GM21619 (cell line): ENCODE measurements around the gene C5AR1.
"Not testable (repeated sequence)": the region's sequence is repeated elsewhere in the genome, so short reads cannot be mapped to it uniquely, and the experiment has no call there.

Experiments used
- ATAC-seq: cut with Tn5 transposase; IDR thresholded peaks from one replicate; pipeline ENCODE4 v1.9.1; 2021; ENCODE audit not compliant: unreplicated experiment

Gene C5AR1

DNA sequence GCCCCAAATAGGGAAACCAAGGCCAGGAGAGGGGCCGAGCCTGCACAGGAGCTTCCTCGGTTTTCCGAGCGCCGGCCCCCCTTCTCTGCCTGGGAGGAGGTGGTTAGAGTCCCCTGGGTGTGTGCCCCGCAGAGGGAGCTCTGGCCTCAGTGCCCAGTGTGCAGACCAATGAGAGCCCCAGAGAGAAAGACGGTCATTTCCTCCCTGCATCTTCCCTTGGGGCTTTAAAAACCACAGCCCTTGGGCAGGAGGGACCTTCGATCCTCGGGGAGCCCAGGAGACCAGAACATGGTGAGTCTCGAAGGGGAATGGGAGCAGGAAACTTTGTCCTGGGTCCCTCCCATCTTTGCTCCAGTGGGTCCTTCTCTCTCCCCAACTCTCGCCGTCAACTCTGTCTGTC, at the start of gene C5AR1:
Gene C5AR1 (plus strand): TSS at position 254 of the 400 bp plus-strand sequence. CDS start 35 bp downstream, at position 289.
- no peak for ATAC-seq

- no peak for ATAC-seq
These were observed 49.2 kb upstream of the C5AR1 start for GRCh38 chr19:47260476-47260875.

DNA sequence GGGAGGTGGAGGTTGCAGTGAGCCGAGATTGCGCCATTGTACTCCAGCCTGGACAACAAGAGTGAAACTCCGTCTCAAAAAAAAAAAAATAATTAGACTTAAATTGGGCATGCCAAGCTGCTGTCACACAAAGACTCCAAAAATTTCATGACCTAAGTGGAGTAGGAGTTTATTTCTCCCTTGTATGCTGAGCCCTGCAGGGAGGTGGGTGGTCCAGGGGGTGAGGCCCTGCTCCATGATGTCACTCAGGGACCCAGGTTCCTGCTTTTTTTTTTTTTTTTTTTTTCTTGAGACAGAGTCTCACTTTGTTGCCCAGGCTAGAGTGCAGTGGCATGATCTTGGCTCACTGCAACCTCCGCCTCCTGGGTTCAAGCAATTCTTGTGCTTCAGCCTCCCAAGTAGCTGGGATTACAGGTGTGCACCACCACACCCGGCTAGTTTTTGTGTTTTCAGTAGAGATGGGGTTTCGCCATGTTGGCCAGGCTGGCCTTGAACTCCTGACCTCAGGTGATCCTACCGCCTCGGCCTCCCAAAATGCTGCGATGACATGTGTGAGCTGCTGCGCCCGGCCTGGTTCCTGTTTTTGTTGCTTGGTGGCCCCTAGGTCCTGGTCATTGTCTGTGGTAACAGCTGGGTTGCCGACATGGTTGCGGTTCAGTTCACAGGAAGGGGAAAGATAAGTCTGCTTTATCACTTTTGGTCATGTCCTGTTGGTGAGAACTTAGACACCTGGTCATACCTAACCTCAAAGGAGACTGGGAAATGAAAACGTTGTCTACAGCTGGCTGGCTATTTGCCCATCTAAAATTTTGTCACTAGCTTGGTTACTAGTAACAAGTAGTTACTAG, 47.5 kb upstream of the C5AR1 start:
- ATAC-seq: peak; percentile 60

DNA sequence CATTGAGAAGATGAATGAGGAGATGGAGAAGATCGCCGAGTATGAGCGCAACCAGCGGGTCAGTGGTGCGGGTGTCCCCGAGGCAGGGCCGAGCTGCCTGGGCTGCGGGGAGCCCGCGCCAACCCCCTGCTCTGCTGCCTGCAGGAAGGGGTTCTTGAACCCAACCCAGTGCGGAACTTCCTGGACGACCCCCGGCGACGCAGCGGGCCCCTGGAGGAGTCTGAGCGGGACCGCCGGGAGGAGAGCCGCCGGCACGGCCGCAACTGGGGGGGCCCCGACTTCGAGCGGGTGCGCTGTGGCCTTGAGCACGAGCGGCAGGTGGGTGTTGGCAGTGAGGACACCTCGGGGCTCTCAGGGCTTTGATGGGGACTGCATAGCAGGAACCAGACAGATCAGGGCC, 45.0 kb upstream of the C5AR1 start:
- ATAC-seq: no peak

DNA sequence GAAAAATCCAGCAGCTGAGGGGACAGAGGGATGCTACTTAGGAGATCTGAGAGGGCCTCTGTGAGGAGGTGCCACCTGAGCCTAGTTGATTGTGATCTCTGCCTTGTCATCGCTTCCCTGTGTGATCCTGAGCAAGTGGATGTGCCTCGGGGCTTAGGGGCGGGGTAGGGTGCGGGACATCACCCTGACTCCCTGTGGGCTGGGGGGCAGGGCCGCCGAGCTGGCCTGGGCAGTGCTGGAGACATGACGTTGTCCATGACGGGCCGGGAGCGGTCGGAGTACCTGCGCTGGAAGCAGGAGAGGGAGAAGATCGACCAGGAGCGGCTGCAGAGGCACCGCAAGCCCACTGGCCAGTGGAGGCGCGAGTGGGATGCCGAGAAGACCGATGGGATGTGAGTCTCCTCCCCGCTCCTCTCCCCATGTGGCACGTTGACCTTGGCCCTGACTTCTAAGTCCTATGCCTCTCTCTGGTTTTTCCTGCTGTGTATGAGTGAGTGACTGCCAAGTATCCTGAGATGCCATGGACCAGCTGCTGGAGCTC, 43.2 kb upstream of the C5AR1 start:
- ATAC-seq: no peak

GRCh38 chr19:47267350-47267759, 42.3 kb upstream of the C5AR1 start:
- ATAC-seq: no peak

DNA sequence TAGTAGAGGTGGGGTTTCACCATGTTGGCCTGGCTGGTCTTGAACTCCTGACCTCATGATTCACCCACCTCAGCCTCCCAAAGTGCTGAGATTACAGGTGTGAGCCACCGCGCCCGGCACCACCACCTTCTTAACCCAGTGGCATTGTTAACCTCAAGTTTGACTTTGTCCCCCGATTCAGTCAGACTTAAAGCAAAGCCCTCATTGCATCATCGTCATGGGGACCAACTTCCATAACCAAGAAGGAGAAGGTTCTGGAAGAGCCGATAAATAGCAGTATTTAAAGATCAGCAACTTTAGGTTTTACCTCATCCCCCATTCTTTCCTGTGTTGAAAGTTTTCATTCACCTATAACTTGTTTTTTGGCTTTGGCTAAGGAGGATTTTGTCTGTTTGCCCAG, 41.6 kb upstream of the C5AR1 start:
- no peak for ATAC-seq

GRCh38 chr19:47269596-47269995, 40.1 kb upstream of the C5AR1 start:
- ATAC-seq: no peak

GRCh38 chr19:47270408-47270807, 39.3 kb upstream of the C5AR1 start:
- no peak for ATAC-seq

- no peak for ATAC-seq
These were observed 37.7 kb upstream of the C5AR1 start for GRCh38 chr19:47271949-47272348.

GRCh38 chr19:47272448-47273312, 37.0 kb upstream of the C5AR1 start:
- ATAC-seq: no peak

- ATAC-seq: peak; percentile 59
These were observed 36.2 kb upstream of the C5AR1 start for GRCh38 chr19:47273313-47274070.

- peak; percentile 52 for ATAC-seq
These were observed 35.4 kb upstream of the C5AR1 start, which contains the start of gene INAFM1 for GRCh38 chr19:47274071-47274890. INAFM1 (plus strand) TSS chr19:47274885; CDS start chr19:47274920, 35 bp downstream.

DNA sequence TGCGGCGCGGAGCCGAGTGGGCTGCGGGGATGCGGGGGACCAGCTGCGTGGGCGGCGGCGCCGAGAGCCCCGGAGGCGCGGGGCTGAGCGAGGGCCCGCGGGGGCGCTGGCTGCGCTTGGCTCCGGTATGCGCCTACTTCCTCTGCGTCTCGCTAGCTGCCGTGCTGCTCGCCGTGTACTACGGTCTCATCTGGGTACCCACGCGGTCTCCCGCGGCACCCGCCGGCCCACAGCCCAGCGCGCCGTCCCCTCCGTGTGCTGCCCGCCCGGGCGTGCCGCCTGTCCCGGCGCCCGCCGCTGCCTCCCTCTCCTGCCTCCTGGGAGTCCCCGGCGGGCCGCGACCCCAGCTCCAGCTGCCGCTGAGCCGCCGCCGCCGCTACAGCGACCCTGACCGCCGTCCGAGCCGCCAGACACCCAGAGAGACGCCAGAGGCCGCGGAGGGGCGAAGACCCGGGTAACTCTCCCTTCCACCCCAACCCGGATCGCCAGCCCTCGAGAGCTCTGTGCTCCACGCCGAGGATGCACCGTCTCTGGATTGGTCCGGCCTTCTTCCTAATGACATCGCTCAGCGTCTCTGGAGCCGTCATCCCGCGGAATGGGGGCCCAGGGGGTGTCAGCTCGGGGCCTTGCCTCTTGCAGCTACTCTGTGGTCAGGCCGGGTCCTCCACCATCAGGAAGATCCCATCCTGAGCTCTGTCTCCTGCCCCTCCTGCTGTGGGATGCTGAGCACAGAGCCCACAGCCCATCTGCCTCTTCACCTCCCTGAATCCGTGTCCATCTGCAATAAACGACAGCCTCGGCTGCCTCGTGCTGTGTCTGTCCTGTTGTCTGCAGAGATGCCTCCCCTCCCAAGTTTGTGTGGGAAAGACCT, 34.5 kb upstream of the C5AR1 start:
- no peak for ATAC-seq

DNA sequence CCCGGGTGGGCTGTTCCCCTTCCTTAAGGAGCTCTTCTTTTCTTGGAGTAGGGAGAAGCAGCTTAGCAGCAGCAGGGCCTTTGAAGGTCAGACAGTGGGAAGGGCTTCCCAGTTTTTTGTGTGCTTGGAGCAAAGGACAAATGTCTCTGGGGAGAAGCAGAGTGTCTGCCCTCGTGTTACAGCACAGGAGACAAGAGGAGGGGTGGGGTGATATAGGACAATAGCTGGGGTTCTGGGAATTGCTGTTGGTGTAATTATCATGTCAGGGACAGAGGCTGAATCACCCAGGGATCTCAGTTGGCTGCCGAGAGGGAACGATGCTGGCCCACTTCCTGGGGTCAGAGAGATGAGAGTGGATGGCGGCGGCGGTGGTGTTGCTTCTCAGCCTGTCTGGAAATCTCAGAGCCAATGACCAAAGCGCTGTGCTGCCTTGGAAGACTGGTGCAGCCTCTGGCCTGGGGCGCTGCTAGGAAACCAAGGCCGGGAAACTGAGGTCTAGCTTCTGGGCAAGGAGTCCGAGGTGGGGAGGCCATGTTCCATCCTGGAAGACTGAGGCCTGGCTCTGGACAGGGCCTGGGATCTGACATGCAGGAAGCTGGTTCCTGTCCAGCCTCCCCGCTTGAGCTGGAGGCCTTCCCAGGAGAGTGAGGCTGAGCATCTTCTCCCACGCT, 33.7 kb upstream of the C5AR1 start:
- no peak for ATAC-seq

DNA sequence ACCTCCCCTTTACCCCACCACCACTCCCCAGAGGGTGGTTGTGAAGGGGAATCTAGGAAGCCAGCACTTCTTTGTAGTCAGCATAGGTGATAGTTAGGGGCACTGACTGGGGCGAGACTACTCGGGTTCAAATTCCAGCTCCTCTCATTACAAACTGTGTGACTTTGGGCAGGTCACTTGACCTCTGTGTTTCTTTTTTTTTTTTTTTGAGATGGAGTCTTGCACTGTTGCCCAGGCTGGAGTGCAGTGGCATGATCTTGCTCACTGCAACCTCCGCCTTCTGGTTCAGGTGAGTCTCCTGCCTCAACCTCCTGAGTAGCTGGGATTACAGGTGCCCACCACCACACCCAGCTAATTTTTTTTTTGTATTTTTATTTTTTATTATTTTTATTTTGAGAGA, 33.1 kb upstream of the C5AR1 start:
- ATAC-seq: not testable (repeated sequence)

DNA sequence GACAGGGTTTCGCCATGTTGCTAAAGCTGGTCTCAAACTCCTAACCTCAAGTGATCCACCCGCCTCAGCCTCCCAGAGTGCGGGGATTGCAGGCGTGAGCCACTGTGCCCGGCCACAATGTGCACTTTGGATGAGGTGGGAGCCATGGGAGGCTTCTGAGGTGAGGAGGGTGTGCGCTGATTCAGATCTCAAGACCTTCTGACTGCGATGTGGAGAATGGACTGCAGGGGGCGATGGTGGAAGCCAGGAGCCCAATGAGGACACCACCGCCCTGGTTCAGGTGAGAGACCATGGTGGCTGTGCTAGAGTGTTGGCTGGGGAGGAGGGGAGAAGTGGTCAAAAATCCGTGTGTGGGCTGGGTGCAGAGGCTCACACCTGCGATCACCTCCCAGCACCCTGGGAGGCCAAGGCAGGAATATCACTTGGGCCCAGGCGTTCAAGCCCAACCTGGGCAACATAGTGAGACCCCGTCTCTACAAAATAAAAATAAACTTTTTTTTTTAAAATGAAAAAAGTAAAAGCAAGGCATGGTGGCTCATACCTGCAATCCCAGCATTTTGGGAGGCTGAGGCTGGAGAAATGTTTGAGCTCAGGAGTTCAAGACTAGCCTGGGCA, 29.4 kb upstream of the C5AR1 start:
- no peak for ATAC-seq
